ENCODE data around the gene CNOT4. TPM values are rescaled to one million over a fixed set of nuclear protein-coding genes. Genes with fewer than 3 reads are reported as not detected.

CNOT4 gene
- total and polyA plus RNA-seq, 2 of the 13 experiments (the other 11 are each of a cell fraction or from before 2014, with no cell fraction given): 7.4 to 8.4 TPM

GRCh38 chr7:135342887-135343286 is 167.0 kb downstream of the CNOT4 start:
- POLR2A ChIA-PET: no interaction called here
- no peak for FAIRE-seq
- in situ Hi-C loops (cut with HindIII; ENCODE audit: extremely low pct_ligation_motif_present, low pct_unique_long_range_greater_than_20kb): no loop called here

More at GRCh38 chr7:135342887-135343286, 167.0 kb downstream of the CNOT4 start:
- Histone ChIP-seq H3K79me2 (ENCODE audit: insufficient read depth, low read length) (no peaks in the 10 kb centered on the region), H4K20me1 (ENCODE audit: insufficient read depth, low read length) (no peaks in the 10 kb centered on the region), H3K27me3 (ENCODE audit: control insufficient read depth in 1 of 2, insufficient read depth in 2 of 2, low read length in 2 of 2) (no peaks in the 10 kb centered on the region), H3K4me2 (ENCODE audit: low read depth, low read length) (no peak overlapping the region), H3K9me3 (ENCODE audit: low read length) (no peaks in the 10 kb centered on the region), H2AFZ (ENCODE audit: low read length) (no peak overlapping the region), H3K36me3 (replicated peaks in 1 of 2; ENCODE audit: control insufficient read depth in 1 of 2, insufficient read depth in 2 of 2, low read length in 2 of 2) (no peaks in the 10 kb centered on the region), H3K4me1 (ENCODE audit: insufficient read depth, low read length) (peaks cover 9% of the 10 kb centered on the region; the same call in 1 of the 2 replicates), H3K9ac (ENCODE audit: insufficient read depth, low read depth, low read length) (no peak overlapping the region), H3K27ac (ENCODE audit: extremely low read length, insufficient read depth, low read length) (no peak overlapping the region), H3K4me3 (replicated peaks in 1 of 3; ENCODE audit: insufficient read depth in 1 of 3, low read depth in 2 of 3, low read length in 3 of 3) (no peak overlapping the region)
- CTCF ChIA-PET (ENCODE audit: low intra/inter-chr PET ratio, low total read pairs): no interaction called here
- ATAC-seq (no peak), DNase-seq (ENCODE audit: low spot score) (no peak)
- BruUV-seq (replicated peaks): no TSS peak
- TF ChIP-seq ZNF772 (CRISPR knock-in tag; IDR thresholded peaks at IDR 0.05) (no peak), BRD4 (CRISPR knock-in tag; IDR thresholded peaks at IDR 0.05) (no peak), ZNF569 (CRISPR knock-in tag; IDR thresholded peaks at IDR 0.05; ENCODE audit: borderline replicate concordance) (no peak), RBM39 (IDR thresholded peaks at IDR 0.05; ENCODE audit: low read depth, low read length, poor library complexity, severe bottlenecking) (no peak), NPAS2 (CRISPR knock-in tag; IDR thresholded peaks at IDR 0.05; ENCODE audit: borderline replicate concordance) (no peak), ZNF549 (CRISPR knock-in tag; IDR thresholded peaks at IDR 0.05) (no peak), THAP9 (CRISPR knock-in tag; IDR thresholded peaks at IDR 0.05; ENCODE audit: borderline replicate concordance) (no peak), RBM22 (optimal IDR thresholded peaks at IDR 0.05; ENCODE audit: low read length) (no peak), AKNA (CRISPR knock-in tag; IDR thresholded peaks at IDR 0.05; ENCODE audit: borderline replicate concordance) (no peak)
- intact Hi-C loops (cut with micrococcal nuclease; ENCODE audit: unreplicated experiment): no loop called here
- 40% methylated on average over 10 of the region's 10 CpGs for WGBS (ENCODE audit: low lambda C conversion rate)

Data from HepG2 (cell line).